Uterus (tissue), 4 donors: ENCODE data around the gene TRIO. TPM values are rescaled to one million over a fixed set of nuclear protein-coding genes. Genes with fewer than 3 reads are reported as not detected.

Source experiments
- DNase-seq, 2 donors: peaks; one replicate each; pipeline ENCODE4 v3.0.0-alpha.2; 2019 to 2020
- H3K27ac ChIP-seq, 2 donors: fragments of 200-600 bp; sonication (generic); 1 replicate in 1 of 2; 2 replicates in 1 of 2; pipeline ENCODE4 v1.5.1; 2016 to 2018
- H3K27me3 ChIP-seq, 2 donors: fragments of 200-600 bp; sonication (generic); one replicate each; pipeline ENCODE4 v1.5.1; 2018 to 2019; ENCODE audit warnings: control low read depth in 1 of 2
- H3K36me3 ChIP-seq, 2 donors: fragments of 200-600 bp; sonication (generic); one replicate each; pipeline ENCODE4 v1.5.1; 2019; ENCODE audit warnings: control low read depth in 1 of 2
- H3K4me1 ChIP-seq, 2 donors: fragments of 200-600 bp; sonication (generic); one replicate each; pipeline ENCODE4 v1.5.1; 2018 to 2019; ENCODE audit warnings: control low read depth in 1 of 2
- H3K4me3 ChIP-seq, 2 donors: fragments of 200-600 bp; sonication (generic); 1 replicate in 1 of 2; 2 replicates in 1 of 2; pipeline ENCODE4 v1.5.1; 2018 to 2019; ENCODE audit warnings: mild to moderate bottlenecking in 1 of 2
- H3K9me3 ChIP-seq, 2 donors: fragments of 200-600 bp; sonication (generic); one replicate each; pipeline ENCODE4 v1.5.1; 2019; ENCODE audit warnings: control low read depth in 1 of 2
- POLR2A ChIP-seq, 2 donors: fragments of 450-650 bp; IDR thresholded peaks; one replicate each; pipeline ENCODE4 v1.6.1; 2016; ENCODE audit warnings: antibody characterized with exemption in 2 of 2, mild to moderate bottlenecking in 1 of 2, moderate library complexity in 1 of 2
- intact Hi-C: fragments of 100-400 bp; cut with DNase I; formaldehyde crosslinking; loops from one replicate; pipeline ENCODE4 v1.15.1; 2023; ENCODE audit warnings: low total_unique reads
- total RNA-seq, 4 donors: library from RNA; depleted of rRNA in 3 of 4; stranded (reverse); fragments of >200 nt in 3 of 4; gene quantifications; one replicate each; pipeline versions ENCODE4 v1.1.0 to v1.2.4, GENCODE V29; 2014 to 2023
- TF ChIP-seq, protein P1 (sequence below), 4 experiments: fragments of 200-600 bp in 2 of 4; fragments of 450-650 bp in 2 of 4; sonication (generic) in 2 of 4; IDR thresholded peaks; one replicate each; pipeline ENCODE4 v1.5.1; 2016 to 2019; ENCODE audit warnings: antibody characterized with exemption in 4 of 4, mild to moderate bottlenecking in 2 of 4, moderate library complexity in 1 of 4
- donor health status: DM: yes; HTN: yes; CAD: no.

TRIO gene
- total RNA-seq, 4 donors from 2014 or later, result 93.5 to 234 (median 207) TPM

DNA sequence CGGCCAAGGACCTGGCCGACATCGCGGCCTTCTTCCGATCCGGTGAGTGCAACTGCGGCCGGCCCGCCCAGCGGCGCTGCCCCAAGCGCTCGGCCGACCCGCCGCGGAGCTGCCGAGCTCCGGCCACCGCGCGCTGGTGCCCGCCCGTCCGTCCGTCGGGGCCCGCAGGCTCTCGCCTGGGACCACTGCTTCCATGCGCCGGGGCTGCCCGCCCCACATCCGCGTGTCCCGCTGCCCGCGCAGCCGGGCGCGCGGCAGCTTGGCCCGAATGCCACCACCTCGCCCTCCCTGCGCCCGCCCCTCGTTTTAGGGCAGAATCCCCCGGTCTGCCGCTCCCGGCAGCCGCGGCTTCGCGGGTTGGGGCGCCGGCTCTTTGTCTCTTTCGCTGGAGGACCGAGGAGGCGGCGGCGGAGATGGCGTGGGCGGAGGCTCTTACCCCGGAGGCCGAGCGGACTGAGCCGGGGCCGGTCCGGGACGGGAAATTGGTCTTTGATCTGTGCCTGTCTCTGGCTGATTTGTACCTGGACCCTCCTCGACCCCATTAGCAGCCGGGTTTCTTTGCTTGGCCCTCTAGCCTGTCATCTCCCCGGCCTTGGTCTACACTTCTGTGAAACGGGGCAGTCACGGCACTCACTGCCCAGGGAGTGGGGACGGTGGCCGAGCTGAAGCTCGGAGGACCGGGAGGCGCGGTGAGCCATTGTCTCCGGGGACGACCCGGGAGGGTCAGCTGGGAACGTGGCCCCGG is 871 bp downstream of the TRIO start:
- DNase-seq, result peak in 1 of 2 donors; percentile 51
- peaks cover 14 to 19% of the 10 kb centered on the region in 2 donors for H3K4me1 ChIP-seq

DNA sequence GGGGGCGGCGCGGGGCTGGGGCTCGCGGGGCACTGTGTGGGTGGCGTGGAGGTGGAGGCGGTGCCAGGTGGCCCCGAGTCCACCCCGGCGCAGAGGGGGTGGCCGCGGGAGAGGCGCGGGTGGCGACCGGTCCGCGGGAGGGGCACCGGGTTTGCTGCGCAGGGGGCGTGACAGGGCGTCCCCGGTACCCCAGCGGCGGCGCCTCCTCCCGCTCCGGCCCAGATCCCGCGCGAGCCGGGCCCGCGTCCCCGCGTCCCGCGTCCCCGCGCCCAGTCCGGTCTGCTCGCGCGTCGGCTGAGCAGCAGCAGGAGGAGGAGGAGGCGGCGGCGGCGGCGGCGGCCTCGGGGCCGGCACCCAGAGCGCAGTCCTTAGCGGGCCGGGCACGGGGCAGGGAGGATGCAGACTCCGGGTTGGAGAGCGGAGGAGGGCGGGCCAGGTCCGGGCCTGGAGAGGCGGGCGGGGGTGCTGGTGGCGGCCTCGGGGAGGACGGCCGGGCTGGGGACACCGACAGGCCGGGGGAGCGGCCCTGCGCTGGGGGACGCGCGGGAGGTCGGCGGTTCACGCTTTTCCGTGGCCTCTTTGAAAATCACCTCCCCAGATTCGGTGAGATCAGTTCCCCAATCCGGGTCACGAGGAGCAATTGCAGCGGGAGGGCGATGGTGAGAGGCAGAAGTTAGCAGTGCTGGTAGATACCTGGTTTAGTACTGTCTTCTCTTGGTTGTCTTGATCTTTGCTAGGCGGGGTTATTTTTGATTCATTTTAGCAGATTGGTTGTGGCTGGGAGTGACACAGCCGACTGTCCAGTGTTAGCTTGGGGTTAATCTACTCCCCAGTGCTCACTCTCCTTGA is 1.7 kb downstream of the TRIO start:
- Histone ChIP-seq H3K4me1 (peaks cover 14 to 19% of the 10 kb centered on the region in 2 donors), H3K4me3 (peak overlapping the region; percentile 57 to 95), H3K36me3 (no peaks in the 10 kb centered on the region), H3K27ac (peak overlapping the region; percentile 98 to 99), H3K27me3 (no peaks in the 10 kb centered on the region), H3K9me3 (no peaks in the 10 kb centered on the region)
- intact Hi-C loops, result loop anchor here (5.0 kb wide), 1 partner anchor 122 kb away; no protein-coding TSS in a partner anchor
- peak; percentile 35 to 58 for TF ChIP-seq POLR2A (IDR thresholded peaks at IDR 0.05)
- TF ChIP-seq, protein P1, sequence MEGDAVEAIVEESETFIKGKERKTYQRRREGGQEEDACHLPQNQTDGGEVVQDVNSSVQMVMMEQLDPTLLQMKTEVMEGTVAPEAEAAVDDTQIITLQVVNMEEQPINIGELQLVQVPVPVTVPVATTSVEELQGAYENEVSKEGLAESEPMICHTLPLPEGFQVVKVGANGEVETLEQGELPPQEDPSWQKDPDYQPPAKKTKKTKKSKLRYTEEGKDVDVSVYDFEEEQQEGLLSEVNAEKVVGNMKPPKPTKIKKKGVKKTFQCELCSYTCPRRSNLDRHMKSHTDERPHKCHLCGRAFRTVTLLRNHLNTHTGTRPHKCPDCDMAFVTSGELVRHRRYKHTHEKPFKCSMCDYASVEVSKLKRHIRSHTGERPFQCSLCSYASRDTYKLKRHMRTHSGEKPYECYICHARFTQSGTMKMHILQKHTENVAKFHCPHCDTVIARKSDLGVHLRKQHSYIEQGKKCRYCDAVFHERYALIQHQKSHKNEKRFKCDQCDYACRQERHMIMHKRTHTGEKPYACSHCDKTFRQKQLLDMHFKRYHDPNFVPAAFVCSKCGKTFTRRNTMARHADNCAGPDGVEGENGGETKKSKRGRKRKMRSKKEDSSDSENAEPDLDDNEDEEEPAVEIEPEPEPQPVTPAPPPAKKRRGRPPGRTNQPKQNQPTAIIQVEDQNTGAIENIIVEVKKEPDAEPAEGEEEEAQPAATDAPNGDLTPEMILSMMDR (IDR thresholded peaks at IDR 0.05), result no peak
- DNase-seq, result peak; percentile 55 to 72

More for the DNA sequence above, 871 bp downstream of the TRIO start:
- Histone ChIP-seq H3K9me3 (no peaks in the 10 kb centered on the region), H3K4me3 (peak overlapping the region; percentile 57 to 95), H3K36me3 (no peaks in the 10 kb centered on the region), H3K27me3 (no peaks in the 10 kb centered on the region), H3K27ac (peak overlapping the region; percentile 98 to 99)
- intact Hi-C loops, result loop anchor here (5.0 kb wide), 1 partner anchor 123 kb away; no protein-coding TSS in a partner anchor
- peak in 1 of 2 donors; percentile 8 for TF ChIP-seq POLR2A (IDR thresholded peaks at IDR 0.05)
- TF ChIP-seq, protein P1 (IDR thresholded peaks at IDR 0.05), result no peak

DNA sequence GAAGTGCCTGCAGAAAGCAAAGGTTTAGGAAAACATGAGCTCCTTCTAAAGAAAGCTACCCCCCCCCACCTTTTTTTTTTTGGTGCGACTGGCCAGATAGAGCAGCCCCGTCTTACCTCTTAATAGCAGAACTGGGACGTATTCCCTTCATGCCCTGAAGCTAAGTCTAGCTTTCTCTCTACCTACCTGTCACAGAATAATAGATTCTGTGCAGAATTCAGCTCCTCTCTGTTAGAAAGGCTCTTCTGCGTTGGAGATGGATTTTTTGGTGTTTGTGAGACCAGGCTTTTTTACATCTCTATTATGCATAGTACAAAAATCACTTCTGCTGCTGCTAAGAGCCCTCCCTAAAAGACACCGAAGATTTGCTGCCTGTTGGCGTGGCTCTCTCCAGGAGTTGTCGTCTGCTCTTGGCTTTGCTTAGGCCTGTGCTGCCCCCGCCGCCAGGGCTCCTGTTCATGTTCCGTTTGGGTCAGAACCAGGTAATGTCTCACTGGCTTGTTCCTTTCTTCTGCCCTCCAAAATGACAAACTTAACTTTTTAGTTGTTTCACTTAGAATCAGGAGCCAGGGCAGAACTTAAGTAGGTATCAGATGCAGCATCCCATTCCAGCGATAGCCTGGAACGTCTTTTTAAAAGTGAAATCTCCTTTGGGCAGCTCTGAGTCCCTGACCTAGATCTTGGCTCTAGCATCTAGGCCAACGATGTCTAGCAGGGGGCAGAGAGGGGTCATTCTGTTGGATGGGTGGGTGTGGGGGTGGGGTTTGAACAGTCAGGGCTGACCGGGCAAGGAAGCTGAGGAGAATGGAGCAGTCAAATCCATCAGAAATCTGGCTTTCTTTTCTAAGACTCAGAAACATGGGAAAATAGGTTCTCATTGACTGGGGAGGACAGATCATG is 2.5 kb downstream of the TRIO start:
- peak overlapping the region; percentile 57 to 95 for H3K4me3 ChIP-seq
- H3K36me3 ChIP-seq, result no peaks in the 10 kb centered on the region
- TF ChIP-seq POLR2A (IDR thresholded peaks at IDR 0.05), result no peak
- TF ChIP-seq, protein P1 (IDR thresholded peaks at IDR 0.05), result no peak
- H3K27me3 ChIP-seq, result no peaks in the 10 kb centered on the region
- H3K9me3 ChIP-seq, result no peaks in the 10 kb centered on the region
- intact Hi-C loops, result no loop called here
- H3K27ac ChIP-seq, result peak overlapping the region; percentile 98 to 99
- no peak for DNase-seq
- H3K4me1 ChIP-seq, result peaks cover 14 to 19% of the 10 kb centered on the region in 2 donors

DNA sequence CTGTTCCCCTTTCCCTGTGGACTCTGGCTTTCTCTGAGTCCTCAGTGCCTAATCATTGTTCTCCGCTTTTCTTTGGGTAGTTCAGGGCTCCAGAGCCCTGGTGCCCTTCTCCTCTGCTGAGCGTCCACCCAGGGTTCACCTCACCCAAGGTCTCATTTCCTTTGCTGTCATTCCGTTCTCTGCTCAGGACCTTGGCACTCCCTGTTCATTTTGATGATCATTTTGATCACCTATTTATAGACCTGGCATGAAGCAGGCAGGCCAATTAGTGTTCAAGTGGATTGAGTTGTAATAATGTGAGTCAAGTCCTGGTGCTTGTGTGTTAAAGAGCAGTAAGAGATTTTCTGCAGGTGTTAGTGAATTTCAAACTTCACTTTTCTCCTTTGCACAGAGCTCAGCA is 3.6 kb downstream of the TRIO start:
- H3K9me3 ChIP-seq, result no peaks in the 10 kb centered on the region
- H3K27me3 ChIP-seq, result no peaks in the 10 kb centered on the region
- TF ChIP-seq, protein P1 (IDR thresholded peaks at IDR 0.05), result no peak
- no peak for TF ChIP-seq POLR2A (IDR thresholded peaks at IDR 0.05)
- peak overlapping the region; percentile 98 to 99 for H3K27ac ChIP-seq
- H3K4me1 ChIP-seq, result peaks cover 14 to 19% of the 10 kb centered on the region in 2 donors
- H3K36me3 ChIP-seq, result no peaks in the 10 kb centered on the region
- no peak overlapping the region for H3K4me3 ChIP-seq
- no peak for DNase-seq
- intact Hi-C loops, result no loop called here
